Upper lobe of left lung (tissue), 6 donors: ENCODE data around the gene CDY1. TPM values are rescaled to one million over a fixed set of nuclear protein-coding genes. Genes with fewer than 3 reads are reported as not detected.
"Not testable (repeated sequence)": the region's sequence is repeated elsewhere in the genome, so short reads cannot be mapped to it uniquely, and the experiment has no call there.

Experiments
- ATAC-seq, 2 donors: fragments of 200-7000 bp; cut with Tn5 transposase; one replicate each; pipeline ENCODE4 v1.9.1; 2022; ENCODE audit warnings: mild to moderate bottlenecking in 2 of 2, moderate library complexity in 2 of 2; ENCODE audit not compliant: low FRiP score in 2 of 2
- DNase-seq, 2 donors: peaks; one replicate each; pipeline ENCODE4 v3.0.0-alpha.2; 2019 to 2020
- H3K27ac ChIP-seq, 4 donors: fragments of 200-600 bp; sonication (generic); one replicate each; pipeline ENCODE4 v1.5.1; 2016 to 2019
- H3K27me3 ChIP-seq, 4 donors: fragments of 200-600 bp; sonication (generic); one replicate each; pipeline ENCODE4 v1.5.1; 2017 to 2019
- H3K36me3 ChIP-seq, 4 donors: fragments of 200-600 bp; sonication (generic); one replicate each; pipeline ENCODE4 v1.5.1; 2016 to 2019
- H3K4me1 ChIP-seq, 4 donors: fragments of 200-600 bp; sonication (generic); one replicate each; pipeline ENCODE4 v1.5.1; 2018 to 2019
- H3K4me3 ChIP-seq, 4 donors: fragments of 200-600 bp; sonication (generic); one replicate each; pipeline ENCODE4 v1.5.1; 2017 to 2019; ENCODE audit warnings: mild to moderate bottlenecking in 2 of 4, moderate library complexity in 1 of 4
- H3K9me3 ChIP-seq, 4 donors: fragments of 200-600 bp; sonication (generic); one replicate each; pipeline ENCODE4 v1.5.1; 2018 to 2019
- WGBS, 2 donors: methylation state at CpG; one replicate each; pipeline ENCODE4 v1.1.5; 2017 to 2018; 5-methylcytosine and 5-hydroxymethylcytosine counted together
- total RNA-seq, 6 donors: library from RNA; depleted of rRNA in 4 of 6; stranded (reverse); fragments of >200 nt in 4 of 6; gene quantifications; one replicate each; pipeline versions ENCODE4 v1.1.0 to v1.2.1, GENCODE V29; 2016 to 2021
- donor health status: DM: no; HTN: no; CAD: no; lungs with moderate emphysema.
- donor health status: DM: no; HTN: yes; CAD: no; lungs with severe emphysema.

Gene CDY1
- total RNA-seq, result not detected

GRCh38 chrY:25621817-25622216 is at the start of gene CDY1:
TSS of gene CDY1 (plus strand) at chrY:25622117. CDS start at chrY:25622443, 326 bp downstream.
- H3K27me3 ChIP-seq, ATAC-seq, H3K9me3 ChIP-seq, H3K36me3 ChIP-seq, H3K4me3 ChIP-seq, H3K4me1 ChIP-seq, DNase-seq, H3K27ac ChIP-seq: not testable (repeated sequence)
- WGBS, 2 donors, result no CpG with 5 or more reads among the region's 2 CpGs

GRCh38 chrY:25593336-25593735 is 28.6 kb upstream of the CDY1 start:
- not testable (repeated sequence) for ATAC-seq, H3K27me3 ChIP-seq, H3K4me3 ChIP-seq, H3K9me3 ChIP-seq, DNase-seq, H3K4me1 ChIP-seq, H3K36me3 ChIP-seq, H3K27ac ChIP-seq
- WGBS, 2 donors, result no CpG with 5 or more reads among the region's 2 CpGs

- not testable (repeated sequence) for H3K4me1 ChIP-seq, DNase-seq, H3K36me3 ChIP-seq, H3K27me3 ChIP-seq, H3K27ac ChIP-seq, H3K4me3 ChIP-seq, H3K9me3 ChIP-seq
- ATAC-seq, result peak in 1 of 2 donors; percentile 63
Measured at GRCh38 chrY:25620209-25620608, 1.7 kb upstream of the CDY1 start.

DNA sequence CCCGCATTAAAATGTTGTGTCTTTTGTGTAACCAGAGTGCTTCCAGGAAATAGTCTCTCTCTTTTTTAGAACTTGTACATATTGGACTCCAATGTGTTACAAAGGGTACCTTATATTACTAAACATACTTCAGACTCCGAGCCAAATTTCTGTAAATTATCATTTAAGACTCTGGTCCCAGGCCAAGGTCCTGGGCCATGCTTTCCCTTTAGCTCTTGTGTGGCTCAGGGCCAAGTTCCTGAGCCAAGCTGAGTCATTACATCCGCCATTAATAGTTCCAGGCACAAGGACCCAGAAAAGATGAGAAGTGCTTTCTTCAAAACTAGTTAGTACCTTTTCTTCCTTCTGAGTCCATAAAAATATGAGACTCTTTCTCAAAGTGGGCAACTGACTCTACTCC is 4.6 kb downstream of the CDY1 start:
- H3K9me3 ChIP-seq, H3K27me3 ChIP-seq, H3K4me1 ChIP-seq, H3K36me3 ChIP-seq, H3K27ac ChIP-seq, DNase-seq, ATAC-seq, H3K4me3 ChIP-seq: not testable (repeated sequence)
- WGBS, 2 donors, result no CpG with 5 or more reads among the region's 3 CpGs

DNA sequence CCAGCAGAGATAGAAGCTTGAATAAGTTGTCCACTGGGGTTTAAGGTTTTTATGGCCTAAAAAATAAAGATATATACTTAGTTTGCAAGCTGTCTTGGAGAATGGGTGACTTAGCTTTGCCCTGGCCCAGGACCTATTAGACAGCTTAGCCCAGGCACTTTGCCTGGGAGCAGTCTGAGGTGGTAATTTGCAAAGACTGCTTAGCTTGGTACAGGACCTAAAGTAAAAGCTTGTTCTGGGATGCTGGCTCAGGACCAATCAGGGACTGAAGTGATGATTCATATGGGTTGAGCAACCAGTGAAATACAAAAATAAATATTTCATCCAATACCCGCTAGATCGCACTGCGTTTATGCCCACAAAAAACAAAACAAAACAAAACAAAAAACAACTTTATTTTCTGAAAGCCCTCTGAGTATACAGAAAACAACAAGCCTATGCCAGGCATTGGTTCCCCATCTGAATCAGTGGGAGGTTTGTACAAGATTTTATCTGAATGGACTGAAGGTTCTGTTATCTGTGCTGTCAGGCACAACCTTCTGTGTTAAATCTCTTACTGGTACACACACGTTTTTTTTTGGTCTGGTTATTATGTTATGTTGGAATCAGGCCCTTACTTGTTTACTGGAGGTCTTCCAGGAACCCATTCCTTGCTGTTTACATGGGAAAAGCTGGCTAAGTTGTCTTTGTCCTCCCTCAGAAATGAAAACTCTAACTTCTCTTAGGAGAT is 8.6 kb downstream of the CDY1 start:
- H3K4me3 ChIP-seq, H3K27ac ChIP-seq, H3K4me1 ChIP-seq, H3K9me3 ChIP-seq, H3K36me3 ChIP-seq, DNase-seq, H3K27me3 ChIP-seq: not testable (repeated sequence)
- WGBS, 2 donors, result no CpG with 5 or more reads among the region's 4 CpGs
- peak in 1 of 2 donors; percentile 60 for ATAC-seq

DNA sequence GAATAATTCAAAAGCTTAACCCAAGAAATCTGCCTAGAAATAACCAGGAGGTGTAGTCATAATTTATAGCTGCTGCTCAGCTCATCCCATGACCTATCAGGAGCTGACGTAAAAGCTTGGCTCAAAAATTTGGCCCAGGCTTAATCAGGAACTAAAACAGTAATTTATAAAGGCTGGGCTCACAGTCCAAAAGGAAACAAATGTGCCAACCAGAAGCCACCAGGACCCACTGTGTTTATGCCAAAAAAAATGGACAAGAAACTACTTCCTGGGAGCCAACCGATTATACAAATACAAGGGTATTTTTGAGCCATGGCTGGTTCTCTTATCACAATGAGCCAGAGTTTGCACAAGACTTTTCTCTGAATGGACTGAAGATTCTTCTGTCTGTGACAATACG is 17.9 kb downstream of the CDY1 start:
- DNase-seq, H3K36me3 ChIP-seq, H3K9me3 ChIP-seq, H3K4me3 ChIP-seq, H3K27ac ChIP-seq, H3K27me3 ChIP-seq, H3K4me1 ChIP-seq: not testable (repeated sequence)
- no CpG with 5 or more reads among the region's 3 CpGs for WGBS, 2 donors
- ATAC-seq, result peak in 1 of 2 donors; percentile 42

- not testable (repeated sequence) for DNase-seq, H3K27me3 ChIP-seq, H3K36me3 ChIP-seq, H3K9me3 ChIP-seq, H3K4me3 ChIP-seq, H3K4me1 ChIP-seq, H3K27ac ChIP-seq
- peak in 1 of 2 donors; percentile 85 for ATAC-seq
- WGBS, 2 donors, result no CpG with 5 or more reads among the region's 9 CpGs
Measured at GRCh38 chrY:25643024-25643915, 21.4 kb downstream of the CDY1 start.
